ENCODE data around the gene HMGCR. TPM values are rescaled to one million over a fixed set of nuclear protein-coding genes. Genes with fewer than 3 reads are reported as not detected.

The HMGCR gene
- total and polyA plus RNA-seq, 9 of the 15 experiments (the other 6 are each of a cell fraction or from before 2014, with no cell fraction given), result 29.5 to 155 (median 61.5) TPM

- no peak for TF ChIP-seq ZNF407 (IDR thresholded peaks at IDR 0.05; ENCODE audit: low read depth)
- TF ChIP-seq ATF3 (IDR thresholded peaks at IDR 0.05), result no peak
- no peak for TF ChIP-seq ATF3 (CRISPR knock-in tag; conservative IDR thresholded peaks at IDR 0.05)
- no peak for TF ChIP-seq ILK (tag; IDR thresholded peaks at IDR 0.05; ENCODE audit: borderline replicate concordance, low read depth)
- 0 out of 2 replicates have a peak, but pooled peaks have one; percentile 2 for TF ChIP-seq MYNN (IDR thresholded peaks at IDR 0.05)
- TF ChIP-seq MYNN (CRISPR knock-in tag; IDR thresholded peaks at IDR 0.05), result no peak
- no peak for TF ChIP-seq HES1 (IDR thresholded peaks at IDR 0.05; ENCODE audit: low read depth)
- TF ChIP-seq SNAPC5 (CRISPR knock-in tag; IDR thresholded peaks at IDR 0.05), result no peak
- TF ChIP-seq CTCFL (IDR thresholded peaks at IDR 0.05; ENCODE audit: borderline replicate concordance, insufficient read depth, low read depth, low read length, poor library complexity, severe bottlenecking), result no peak
- TF ChIP-seq ZNF830 (CRISPR knock-in tag; IDR thresholded peaks at IDR 0.05), result no peak
- TF ChIP-seq ZBTB7A (IDR thresholded peaks at IDR 0.05; ENCODE audit: borderline replicate concordance, control insufficient read depth, low read depth, low read length), result peak; percentile 51; the same call in 1 of the 2 replicates
- TF ChIP-seq FOXP1 (CRISPR knock-in tag; IDR thresholded peaks at IDR 0.05), result no peak
- peak; percentile 10; the same call in 1 of the 2 replicates for TF ChIP-seq VEZF1 (CRISPR knock-in tag; IDR thresholded peaks at IDR 0.05)
These were observed 474 bp downstream of the HMGCR start (continued) for GRCh38 chr5:75337366-75338021.

All from K562 (cell line).